ENCODE measurements around the gene ZNF654. TPM values are rescaled to one million over a fixed set of nuclear protein-coding genes. Genes with fewer than 3 reads are reported as not detected.
"Not testable (repeated sequence)": the region's sequence is repeated elsewhere in the genome, so short reads cannot be mapped to it uniquely, and the experiment has no call there.

ZNF654 gene
- total and polyA plus RNA-seq, 2 donors (not counting 1 experiment from before 2014, with no cell fraction given) = 4.0 to 19.5 TPM

GRCh38 chr3:88180398-88180999 is 121.4 kb downstream of the ZNF654 start:
- Histone ChIP-seq H3K9me3 (ENCODE audit: control extremely low read depth in 1 of 3, control insufficient read depth in 2 of 3, insufficient read depth in 1 of 3, low read length in 2 of 3) (peaks cover 0 to 2% (median 0%) of the 10 kb centered on the region in 3 donors), H4K20me1 (ENCODE audit: control insufficient read depth, insufficient read depth, low read length, poor library complexity, severe bottlenecking) (no peaks in the 10 kb centered on the region), H3K4me3 (ENCODE audit: control extremely low read depth in 1 of 5, extremely low read depth in 1 of 5, insufficient read depth in 1 of 5, low read depth in 2 of 5, low read length in 4 of 5) (no peak overlapping the region), H3K9ac (ENCODE audit: low read length) (no peak overlapping the region), H3K4me2 (replicated peaks; ENCODE audit: low read depth, low read length, poor library complexity, severe bottlenecking) (no peak overlapping the region), H3K27me3 (replicated peaks in 1 of 4; ENCODE audit: control extremely low read depth in 1 of 4, control insufficient read depth in 3 of 4, insufficient read depth in 4 of 4, low read length in 3 of 4) (no peaks in the 10 kb centered on the region), H2AFZ (ENCODE audit: insufficient read depth, low read depth, low read length, poor library complexity, severe bottlenecking) (no peak overlapping the region), H3K36me3 (replicated peaks in 1 of 2; ENCODE audit: control extremely low read depth in 1 of 2, control insufficient read depth in 1 of 2, extremely low read depth in 1 of 2, insufficient read depth in 2 of 2, low read length in 1 of 2) (no peaks in the 10 kb centered on the region), H3K27ac (ENCODE audit: low read length in 2 of 2) (no peak overlapping the region), H3K4me1 (ENCODE audit: control insufficient read depth in 2 of 2, insufficient read depth in 2 of 2, low read length in 2 of 2) (no peaks in the 10 kb centered on the region), H3K79me2 (ENCODE audit: control insufficient read depth, insufficient read depth, low read length) (no peaks in the 10 kb centered on the region)
- H3K27me3 Mint-ChIP-seq = no peaks in the 10 kb centered on the region
- ChIA-PET POLR2A (no interaction called here), CTCF (interaction anchor here (0.5 to 2.3 kb wide), 9 partner anchors 10 to 921 kb away, joined by 3 to 35 read pairs (median 3); no protein-coding TSS in a partner anchor)
- H3K9me3 Mint-ChIP-seq (ENCODE audit: insufficient read depth) = no peaks in the 10 kb centered on the region
- no peak overlapping the region for H3K4me3 Mint-ChIP-seq
- 66% methylated on average over 3 of the region's 4 CpGs for WGBS (ENCODE audit: insufficient coverage)
- ATAC-seq (ENCODE audit: low read depth) (no peak), DNase-seq (peak; percentile 56)
- intact Hi-C loops (cut with micrococcal nuclease) = no loop called here
- no peak overlapping the region for H3K27ac Mint-ChIP-seq
- TF ChIP-seq EZH2 (IDR thresholded peaks at IDR 0.05; ENCODE audit: borderline replicate concordance, insufficient read depth, low read depth, low read length, poor library complexity, severe bottlenecking) = no peak
- peak; percentile 68 for TF ChIP-seq CTCF (IDR thresholded peaks at IDR 0.05)
- H3K4me1 Mint-ChIP-seq = no peaks in the 10 kb centered on the region

- POLR2A ChIA-PET; H2AFZ ChIP-seq (ENCODE audit: insufficient read depth, low read depth, low read length, poor library complexity, severe bottlenecking); H3K27me3 Mint-ChIP-seq: not testable (repeated sequence)
Observed at GRCh38 chr3:88182165-88182918, 123.3 kb downstream of the ZNF654 start.

More at GRCh38 chr3:88182165-88182918, 123.3 kb downstream of the ZNF654 start:
- H3K4me1 Mint-ChIP-seq; DNase-seq; H3K36me3 ChIP-seq (replicated peaks in 1 of 2; ENCODE audit: control extremely low read depth in 1 of 2, control insufficient read depth in 1 of 2, extremely low read depth in 1 of 2, insufficient read depth in 2 of 2, low read length in 1 of 2); H3K9me3 ChIP-seq (ENCODE audit: control extremely low read depth in 1 of 3, control insufficient read depth in 2 of 3, insufficient read depth in 1 of 3, low read length in 2 of 3); H4K20me1 ChIP-seq (ENCODE audit: control insufficient read depth, insufficient read depth, low read length, poor library complexity, severe bottlenecking); H3K9ac ChIP-seq (ENCODE audit: low read length); H3K9me3 Mint-ChIP-seq (ENCODE audit: insufficient read depth); H3K27me3 ChIP-seq (replicated peaks in 1 of 4; ENCODE audit: control extremely low read depth in 1 of 4, control insufficient read depth in 3 of 4, insufficient read depth in 4 of 4, low read length in 3 of 4); H3K27ac ChIP-seq (ENCODE audit: low read length in 2 of 2); H3K4me1 ChIP-seq (ENCODE audit: control insufficient read depth in 2 of 2, insufficient read depth in 2 of 2, low read length in 2 of 2); H3K4me2 ChIP-seq (replicated peaks; ENCODE audit: low read depth, low read length, poor library complexity, severe bottlenecking); H3K79me2 ChIP-seq (ENCODE audit: control insufficient read depth, insufficient read depth, low read length); H3K4me3 ChIP-seq (ENCODE audit: control extremely low read depth in 1 of 5, extremely low read depth in 1 of 5, insufficient read depth in 1 of 5, low read depth in 2 of 5, low read length in 4 of 5); ATAC-seq (ENCODE audit: low read depth); H3K4me3 Mint-ChIP-seq; H3K27ac Mint-ChIP-seq; intact Hi-C loops (cut with micrococcal nuclease): not testable (repeated sequence)
- CTCF ChIA-PET = interaction anchor here (1.2 kb wide), 1 partner anchor 832 kb away, joined by 4 read pairs; no protein-coding TSS in a partner anchor
- WGBS (ENCODE audit: insufficient coverage) = 91% methylated on average over 5 of the region's 9 CpGs
